Fibroblast of skin of back (primary cell): ENCODE results near the gene BRD4.

Source experiments
- DNase-seq: peaks from one replicate; pipeline ENCODE4 v3.0.0-alpha.2; 2013

Gene BRD4

DNA sequence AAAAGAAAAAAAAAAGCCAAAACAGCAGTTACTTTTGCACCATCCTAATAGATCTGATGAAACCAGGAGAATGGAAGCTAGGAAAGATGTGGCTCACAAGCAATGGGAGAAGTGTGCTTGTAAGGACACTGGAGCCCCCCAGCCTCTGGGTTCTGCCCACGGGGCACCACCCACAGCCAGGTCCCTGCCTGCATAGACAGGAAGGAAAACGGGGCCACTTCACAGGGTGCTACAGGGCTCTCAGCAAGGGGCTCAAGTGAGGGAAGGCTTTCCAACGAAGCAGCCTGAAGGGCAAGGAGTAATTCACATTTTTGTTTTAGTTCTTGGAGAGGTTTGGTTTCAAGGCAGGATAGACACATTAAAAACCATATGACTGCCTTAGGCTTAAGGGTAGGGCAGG, 42.7 kb downstream of the BRD4 start:
- DNase-seq, result no peak

DNA sequence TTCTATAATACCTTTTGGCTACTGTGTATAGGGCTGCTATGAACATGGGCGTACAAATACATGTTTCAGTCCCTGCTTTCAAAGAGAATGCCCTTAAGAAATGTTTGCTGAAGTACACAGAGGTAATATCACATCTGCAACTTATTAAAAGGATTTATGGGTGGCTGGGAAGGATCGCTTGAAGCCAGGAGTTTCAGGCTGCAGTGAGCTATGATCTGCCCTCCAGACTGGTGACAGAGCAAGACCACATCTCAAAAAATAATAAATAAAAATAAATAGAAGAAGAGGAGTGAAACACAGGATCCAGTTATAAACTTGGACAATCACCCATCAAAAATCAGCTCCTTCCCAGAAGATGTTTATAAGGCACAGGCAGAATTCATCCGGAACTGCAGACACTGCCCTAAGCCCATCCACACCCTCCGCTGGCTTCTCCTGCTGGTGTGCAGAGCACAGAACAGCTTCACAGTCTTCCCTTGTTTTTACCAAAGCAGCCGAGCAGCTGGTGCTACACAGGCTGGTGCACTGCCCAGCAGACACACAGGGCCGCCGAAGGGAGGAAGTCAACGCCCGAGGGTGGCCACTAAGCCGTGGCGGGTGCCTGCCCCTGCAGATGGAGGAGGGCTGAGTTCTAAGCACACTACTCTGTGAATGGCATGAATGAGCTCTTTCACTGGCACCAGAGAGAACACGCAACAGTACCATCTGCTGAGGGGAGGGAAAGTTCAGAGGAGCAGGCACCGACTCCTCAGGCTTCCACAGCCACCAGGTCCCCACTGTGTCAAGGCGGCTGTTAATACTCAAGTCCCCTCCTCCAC, 44.0 kb downstream of the BRD4 start:
- peak; percentile 47 for DNase-seq

DNA sequence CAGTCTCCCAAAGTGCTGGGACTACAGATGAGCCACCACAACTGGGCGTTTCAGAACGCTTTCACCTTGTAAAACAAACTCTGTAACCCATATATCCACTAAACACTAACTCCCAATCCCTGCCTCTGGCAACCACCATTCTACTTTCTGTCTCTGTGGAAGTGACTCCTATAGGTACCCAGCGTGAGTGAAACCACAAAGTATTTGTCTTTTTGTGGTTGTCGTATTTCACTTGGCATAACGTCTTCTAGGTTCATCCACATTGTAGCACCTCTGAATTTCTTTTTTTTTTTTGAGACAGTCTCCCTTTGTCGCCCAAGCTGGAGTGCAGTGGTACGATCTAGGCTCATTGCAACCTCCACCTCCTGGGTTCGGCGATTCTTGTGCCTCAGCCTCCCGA, 44.8 kb downstream of the BRD4 start:
- DNase-seq, result no peak

- no peak for DNase-seq
These were observed 45.5 kb downstream of the BRD4 start for GRCh38 chr19:15286688-15287365.

DNA sequence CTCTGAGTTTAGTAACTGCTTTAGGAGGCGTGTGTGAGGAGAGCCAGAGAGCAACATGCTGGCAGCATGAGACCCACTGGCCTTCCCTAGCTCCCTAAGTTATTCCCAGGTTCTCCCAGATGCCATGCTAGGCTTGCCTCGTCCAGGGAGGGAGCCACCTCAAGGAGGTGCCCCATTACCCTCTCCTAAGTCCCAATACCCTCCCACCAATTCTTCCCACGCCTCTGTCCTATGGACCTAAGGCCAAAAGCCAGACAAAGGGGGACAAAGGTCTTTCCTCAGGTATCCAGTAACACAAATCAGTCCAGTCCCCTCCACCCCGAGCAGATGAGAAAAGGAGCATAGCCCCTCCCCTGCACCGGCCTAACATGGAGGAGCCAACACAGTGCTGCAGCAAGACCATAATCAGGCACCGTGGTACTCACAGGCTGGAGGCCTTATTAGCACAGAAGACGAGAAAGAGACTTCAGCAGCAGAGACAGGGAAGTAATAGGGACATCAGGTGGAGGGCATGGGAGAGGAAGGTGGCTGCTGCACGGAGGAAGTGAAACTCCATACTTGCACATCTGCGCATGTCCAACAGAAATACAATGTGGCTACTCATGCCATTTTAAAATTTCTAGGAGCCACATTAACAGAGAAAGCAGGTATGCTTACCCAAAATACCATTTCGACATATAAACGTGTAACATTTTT, 46.3 kb downstream of the BRD4 start:
- no peak for DNase-seq

GRCh38 chr19:15284896-15285295, 47.4 kb downstream of the BRD4 start:
- no peak for DNase-seq

DNA sequence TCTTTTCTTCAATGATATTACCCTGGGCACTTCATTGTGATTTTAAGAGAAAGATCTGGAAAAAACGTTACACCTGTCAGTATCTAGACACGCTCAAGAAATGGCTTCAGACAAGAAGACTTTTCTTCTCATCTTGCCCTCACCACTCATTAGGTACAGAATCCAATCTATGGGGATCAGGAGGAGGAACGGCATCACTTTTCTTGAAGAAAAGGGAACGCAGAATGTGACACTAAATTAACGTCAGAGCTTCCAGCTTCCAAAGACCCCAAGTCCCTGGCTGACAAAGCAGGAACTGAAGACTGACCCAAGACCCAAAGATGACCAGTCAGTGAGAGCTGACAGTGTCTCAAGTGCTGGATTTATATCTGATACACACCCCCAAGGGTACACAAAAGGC, 48.2 kb downstream of the BRD4 start:
- DNase-seq, result no peak

DNA sequence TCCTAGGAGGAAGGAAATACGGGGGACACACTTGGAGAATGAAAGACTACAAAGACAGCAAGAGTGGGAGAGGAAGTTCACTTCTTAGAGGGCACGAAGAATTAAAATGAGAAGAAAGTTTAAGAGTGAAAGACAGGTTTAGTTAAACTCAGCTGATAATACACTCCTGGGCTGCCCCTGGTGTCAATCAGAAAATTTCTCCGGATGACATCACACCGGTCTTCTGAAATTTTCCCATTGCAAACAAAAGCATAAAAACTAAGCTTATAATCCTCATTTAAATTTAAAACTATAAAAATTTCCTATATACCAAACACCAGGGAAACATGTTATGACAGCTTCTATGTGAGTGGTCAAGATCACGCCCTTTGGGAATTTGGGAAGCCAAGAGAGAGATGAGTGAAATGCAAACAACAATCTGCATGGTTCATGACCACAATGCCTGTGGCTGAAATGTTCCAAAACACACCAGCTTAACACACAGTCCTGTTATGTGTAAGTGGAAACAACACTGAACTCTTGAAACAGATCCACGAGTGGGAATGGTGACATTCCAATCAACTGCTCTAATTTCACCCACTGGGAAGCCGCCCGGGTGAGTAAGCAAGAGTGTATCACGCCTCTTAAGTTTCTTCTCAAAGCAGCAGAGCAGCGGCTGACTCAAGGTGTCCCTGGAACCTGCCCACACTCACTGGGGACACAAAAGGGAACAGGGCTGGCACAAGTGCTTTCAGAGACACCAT, 49.0 kb downstream of the BRD4 start:
- peak; percentile 63 for DNase-seq

GRCh38 chr19:15282311-15282705, 50.0 kb downstream of the BRD4 start:
- DNase-seq, result no peak

DNA sequence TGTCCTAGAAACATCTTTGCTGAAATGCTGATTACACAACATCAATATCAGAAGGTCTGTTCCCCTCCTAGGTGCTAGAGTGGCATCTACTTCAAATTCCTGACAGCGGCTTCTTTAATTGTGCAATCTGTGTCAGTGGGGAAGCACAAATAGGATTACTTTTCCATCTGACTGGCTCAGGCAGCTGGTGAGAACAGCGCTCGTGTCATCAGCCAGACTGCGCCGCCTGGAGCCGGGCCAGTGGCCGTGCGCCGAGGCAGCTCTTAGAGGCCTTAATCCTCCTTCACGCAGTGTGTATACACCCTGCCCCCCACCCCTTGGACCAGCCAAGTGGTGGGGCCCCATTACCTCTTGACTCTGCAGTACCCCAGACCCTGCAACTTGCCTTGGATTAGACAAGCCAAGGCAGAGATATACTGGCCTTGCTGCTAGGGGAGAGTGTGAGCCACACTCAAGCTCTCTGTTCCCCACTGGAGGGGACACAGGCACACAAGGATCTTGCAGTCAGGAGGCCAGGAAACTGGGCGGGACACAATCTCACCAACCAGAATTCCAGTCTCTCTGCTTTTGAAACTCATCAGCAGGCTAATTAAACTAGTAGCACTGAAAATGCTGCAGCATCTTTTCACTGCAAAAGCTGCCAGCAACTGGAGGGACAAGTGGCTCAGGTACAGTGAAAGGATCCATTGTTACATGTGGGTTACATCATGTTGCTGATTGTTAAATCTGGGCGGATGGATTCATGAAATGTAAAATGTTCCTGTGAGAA, 51.2 kb downstream of the BRD4 start:
- peak; percentile 71 for DNase-seq

DNA sequence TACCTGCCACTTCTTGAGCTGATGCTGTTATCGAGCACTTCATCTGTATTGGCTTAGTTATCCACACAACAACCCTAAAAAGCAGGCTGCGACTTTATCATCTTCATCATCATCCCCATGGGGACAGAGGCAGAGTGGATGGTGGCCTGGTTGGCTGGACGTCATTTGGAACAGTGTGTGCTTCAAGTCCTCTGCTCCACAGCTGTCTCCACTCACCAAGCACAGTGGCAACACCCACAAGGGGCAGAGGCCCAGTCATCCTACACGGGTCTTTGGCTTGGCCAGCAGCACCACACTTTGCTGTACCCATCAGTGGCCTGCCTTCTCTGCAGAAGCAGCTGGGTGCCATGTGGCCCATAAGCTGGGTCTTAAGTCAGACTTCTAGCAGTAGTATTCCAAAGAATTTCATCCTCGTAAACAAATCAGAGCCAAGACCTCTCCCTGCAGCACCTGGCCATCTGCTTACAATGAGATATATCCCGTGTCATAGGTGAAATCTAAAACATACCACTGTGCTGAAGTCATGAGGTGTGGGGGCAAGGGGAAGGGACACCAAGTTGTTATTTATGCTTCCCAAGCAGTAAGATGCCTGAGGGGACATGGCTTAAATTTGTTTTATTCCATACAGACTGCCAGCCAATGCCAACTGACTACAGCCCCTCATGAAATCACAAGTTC, 52.2 kb downstream of the BRD4 start:
- no peak for DNase-seq

- no peak for DNase-seq
These were observed 52.9 kb downstream of the BRD4 start for GRCh38 chr19:15279326-15279904.

DNA sequence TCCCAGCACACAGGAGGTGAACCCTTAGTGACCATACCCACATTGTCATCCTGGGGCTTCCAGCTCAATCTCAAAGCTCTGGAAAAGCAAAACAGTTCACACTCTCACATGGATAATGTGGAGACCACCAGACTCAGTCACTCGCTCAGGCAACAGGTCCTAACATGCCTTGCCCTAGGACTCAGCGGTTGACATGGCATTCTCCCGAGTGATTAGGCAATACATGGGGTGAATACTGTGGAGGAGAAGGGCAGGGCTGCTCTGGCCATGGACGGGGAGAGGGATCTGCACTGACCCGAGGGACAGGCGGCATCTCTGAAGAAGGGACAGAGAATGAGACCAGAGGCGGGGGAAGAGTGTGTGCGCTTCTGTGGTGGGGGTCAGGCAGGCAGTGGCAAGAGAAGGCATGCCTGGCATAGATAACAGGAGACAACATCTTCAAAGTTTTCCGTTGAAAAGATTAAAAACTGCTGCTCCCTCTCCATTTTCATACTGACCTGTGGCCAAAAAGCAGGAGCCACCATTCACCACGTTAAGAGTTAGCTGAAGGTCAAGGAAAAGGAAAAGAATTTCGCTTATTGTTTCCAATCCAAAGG, 55.6 kb downstream of the BRD4 start:
- no peak for DNase-seq

DNA sequence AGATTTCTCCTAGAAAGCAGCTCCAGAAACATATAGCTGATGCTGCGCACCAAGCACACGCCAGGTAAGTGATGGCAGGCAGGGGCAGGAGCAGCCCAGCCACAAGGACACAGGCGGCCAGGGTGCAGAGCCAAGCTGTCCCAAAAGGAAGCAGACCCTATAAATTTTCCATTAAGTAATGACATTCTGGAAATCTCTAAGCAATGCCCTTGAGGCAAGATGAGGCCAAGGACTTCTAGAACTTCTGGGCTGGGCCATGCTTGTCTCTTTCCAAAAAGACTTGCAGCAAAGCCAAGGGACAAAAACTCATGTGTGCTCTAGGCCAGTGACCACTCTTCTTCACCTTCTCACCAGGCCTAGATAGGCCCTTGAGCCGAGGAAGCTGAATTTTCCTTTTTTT, 57.9 kb downstream of the BRD4 start:
- no peak for DNase-seq

- DNase-seq, result no peak
These were observed 62.5 kb downstream of the BRD4 start for GRCh38 chr19:15269806-15270205.

GRCh38 chr19:15268928-15269253, 63.4 kb downstream of the BRD4 start:
- DNase-seq, result no peak

DNA sequence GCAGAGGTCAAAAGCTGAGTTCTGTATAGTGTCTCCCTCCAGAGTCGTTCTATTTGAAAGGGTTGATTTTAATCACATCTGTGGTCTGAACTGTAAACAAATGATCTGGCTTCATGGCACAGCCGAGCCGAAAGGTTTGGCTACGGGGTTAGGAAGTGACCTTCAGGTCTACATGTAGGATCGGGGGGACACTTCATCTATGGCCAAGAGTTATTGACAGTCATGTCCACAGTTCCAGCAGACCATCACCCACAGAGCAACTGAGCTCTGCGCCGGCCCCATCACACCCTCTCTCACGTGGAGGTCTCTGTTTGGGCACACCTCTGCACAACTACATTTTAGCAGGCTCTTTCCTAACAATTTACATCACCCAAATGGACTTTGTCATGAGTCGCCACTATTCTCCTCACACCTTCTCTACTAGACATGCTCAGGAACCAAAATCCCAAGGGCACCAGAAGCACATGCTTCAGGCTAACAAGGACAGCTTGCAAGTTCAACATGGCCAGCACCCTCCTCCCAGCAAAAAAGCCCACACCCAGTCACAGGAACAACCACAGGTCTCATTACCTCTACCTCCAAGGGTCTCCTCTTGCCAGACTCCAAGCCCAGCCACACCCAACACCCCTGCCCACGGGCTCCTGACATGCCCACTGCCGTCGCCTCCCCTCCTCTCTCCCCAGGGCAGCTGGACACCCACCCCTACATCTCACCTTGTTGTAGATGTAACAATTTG, 64.0 kb downstream of the BRD4 start:
- DNase-seq, result no peak

DNA sequence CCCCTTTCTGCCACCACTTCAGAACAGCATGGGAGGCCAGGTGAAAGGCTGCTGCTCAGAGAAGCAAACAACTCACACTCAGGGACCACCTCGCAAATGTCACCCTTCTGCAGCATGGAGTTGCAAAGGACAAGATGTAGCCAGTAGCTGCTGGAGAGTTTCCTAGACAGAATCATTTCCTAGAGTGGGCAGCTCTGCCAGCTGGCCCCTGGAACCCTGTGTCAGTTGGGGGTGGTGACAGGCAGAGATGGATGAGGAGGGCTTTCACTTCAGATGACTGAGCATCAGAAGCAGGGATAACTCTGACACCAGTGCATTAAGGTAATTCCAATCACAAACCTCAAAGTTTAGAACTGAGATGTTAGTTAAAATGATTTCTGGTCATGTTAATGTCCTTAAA, 65.7 kb downstream of the BRD4 start:
- DNase-seq, result no peak

GRCh38 chr19:15265850-15266248, 66.5 kb downstream of the BRD4 start:
- DNase-seq, result peak; percentile 88

DNA sequence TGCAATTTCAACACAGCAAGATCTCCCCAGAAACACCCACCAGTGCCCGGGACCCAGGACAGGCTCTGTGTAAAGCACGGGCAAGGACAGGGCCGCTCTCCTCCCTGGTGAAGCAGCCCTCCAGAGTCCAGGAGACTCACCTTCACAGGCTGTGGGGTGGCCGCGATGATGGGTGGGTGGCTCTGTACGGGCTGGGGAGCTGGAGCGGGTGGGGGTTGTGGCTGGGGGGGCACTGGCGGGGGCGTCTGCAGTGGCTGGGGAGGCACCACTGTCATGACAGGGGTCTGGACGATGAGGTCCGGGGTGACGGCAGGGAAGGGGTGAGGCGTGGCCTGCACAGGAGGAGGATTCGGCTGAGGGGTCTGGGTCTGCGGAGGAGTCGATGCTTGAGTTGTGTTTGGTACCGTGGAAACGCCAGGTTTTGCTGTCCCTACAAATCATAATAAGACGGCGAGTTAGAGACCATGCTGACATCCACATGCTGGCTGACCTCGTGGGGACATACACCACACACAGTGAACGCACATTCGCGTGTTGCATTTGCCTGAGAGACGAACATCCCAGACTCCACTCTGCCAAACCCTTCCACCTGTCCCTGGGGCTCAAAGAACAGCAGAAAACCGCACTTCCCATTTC, 67.0 kb downstream of the BRD4 start:
- DNase-seq, result no peak
